ENCODE data around the gene EDIL3.

- TF ChIP-seq CTCF (IDR thresholded peaks at IDR 0.05) (no peak), POLR2A (IDR thresholded peaks at IDR 0.05) (no peak)
Measured at GRCh38 chr5:84085387-84086041, 299.2 kb downstream of the EDIL3 start.

All from breast epithelium (tissue), 3 donors.